SKM-1 (cell line): ENCODE results near the gene EXOC3.

Experiments
- DNase-seq: peaks from one replicate; lab custom pipeline; 2025; ENCODE audit not compliant: unreplicated experiment; lab: John Stamatoyannopoulos, UW

EXOC3 gene

DNA sequence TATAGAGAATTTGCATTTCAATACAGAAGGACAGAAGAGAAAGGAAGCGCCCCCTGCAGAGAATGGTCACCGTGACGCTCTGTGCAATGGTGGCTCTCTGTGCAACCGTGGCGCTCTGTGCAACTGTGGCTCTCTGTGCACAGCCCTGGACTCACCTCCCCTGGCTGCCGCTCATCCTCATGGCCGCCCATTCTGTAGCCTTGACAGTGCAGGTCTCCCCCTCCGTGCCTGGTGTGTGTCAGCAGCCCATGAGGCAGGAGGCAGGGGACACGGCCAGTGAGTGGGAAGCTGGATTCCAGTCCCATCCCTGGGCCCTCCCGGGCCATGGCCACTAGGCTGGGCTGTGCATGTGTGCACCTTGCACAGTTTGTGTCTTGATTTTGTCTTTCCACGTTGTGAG, 12.0 kb downstream of the EXOC3 start:
- no peak for DNase-seq

DNA sequence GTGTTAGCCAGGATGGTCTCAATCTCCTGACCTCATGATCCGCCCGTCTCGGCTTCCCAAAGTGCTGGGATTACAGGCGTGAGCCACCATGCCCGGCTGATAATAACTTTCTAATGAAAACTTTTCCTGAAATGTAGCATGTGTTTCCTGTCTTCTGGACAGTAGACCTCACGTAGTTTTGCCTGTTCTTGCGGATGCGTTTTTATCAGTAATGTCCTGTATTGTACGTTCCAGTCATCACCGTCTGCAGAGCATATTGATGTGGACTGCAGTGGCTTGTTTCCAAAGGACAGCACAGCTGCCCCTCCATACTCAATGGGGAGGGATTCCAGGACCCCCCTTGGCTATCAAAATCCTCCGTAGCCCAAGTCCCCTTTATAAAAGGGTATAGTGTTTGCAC, 12.8 kb downstream of the EXOC3 start:
- DNase-seq, result no peak

- no peak for DNase-seq
These were observed 13.6 kb downstream of the EXOC3 start for GRCh38 chr5:456351-457194.

- DNase-seq, result no peak
These were observed 14.4 kb downstream of the EXOC3 start for GRCh38 chr5:457195-457961.

DNA sequence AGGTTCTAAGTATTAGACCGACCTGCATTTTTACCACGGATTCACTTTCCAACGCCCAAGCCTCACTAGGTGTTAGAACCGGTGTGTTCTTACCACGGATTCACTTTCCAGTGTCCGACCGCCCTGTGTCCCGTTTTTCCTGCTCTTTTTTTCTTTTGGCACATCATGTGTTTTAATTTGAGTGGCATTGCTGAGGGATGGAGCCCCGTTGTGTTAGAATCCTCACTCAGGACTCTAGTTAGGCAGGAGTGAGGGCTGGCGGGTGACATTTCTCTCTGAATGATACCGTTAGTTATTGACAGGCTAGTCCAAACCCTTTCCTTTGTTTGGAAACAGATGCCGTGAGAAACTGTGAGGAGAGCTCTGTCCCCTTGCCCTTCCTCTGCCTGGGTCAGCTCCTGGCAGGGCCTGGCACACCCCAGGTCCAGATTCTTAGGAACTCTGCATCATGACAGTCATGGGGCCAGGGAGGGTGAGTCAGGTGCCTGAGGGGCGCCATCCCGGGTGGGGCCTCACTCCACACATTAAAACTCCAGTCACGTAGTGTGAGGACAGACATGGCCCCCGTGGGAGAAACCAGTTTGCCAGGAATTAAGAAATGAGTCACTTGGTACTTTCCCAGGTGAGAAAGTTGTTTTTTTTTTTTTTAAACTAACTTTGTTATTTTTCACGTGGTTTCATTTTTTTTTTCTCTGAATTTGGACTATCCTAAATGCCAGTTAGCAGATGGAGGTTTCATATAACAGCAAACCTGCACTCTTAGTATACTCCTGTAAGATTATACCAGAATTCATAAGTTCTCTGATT, 15.8 kb downstream of the EXOC3 start:
- no peak for DNase-seq

- DNase-seq, result no peak
These were observed 16.7 kb downstream of the EXOC3 start for GRCh38 chr5:459562-460272.

GRCh38 chr5:460273-460625, 17.3 kb downstream of the EXOC3 start:
- DNase-seq, result no peak

GRCh38 chr5:462051-462481, 19.1 kb downstream of the EXOC3 start:
- no peak for DNase-seq

GRCh38 chr5:463301-463700, 20.3 kb downstream of the EXOC3 start:
- no peak for DNase-seq

DNA sequence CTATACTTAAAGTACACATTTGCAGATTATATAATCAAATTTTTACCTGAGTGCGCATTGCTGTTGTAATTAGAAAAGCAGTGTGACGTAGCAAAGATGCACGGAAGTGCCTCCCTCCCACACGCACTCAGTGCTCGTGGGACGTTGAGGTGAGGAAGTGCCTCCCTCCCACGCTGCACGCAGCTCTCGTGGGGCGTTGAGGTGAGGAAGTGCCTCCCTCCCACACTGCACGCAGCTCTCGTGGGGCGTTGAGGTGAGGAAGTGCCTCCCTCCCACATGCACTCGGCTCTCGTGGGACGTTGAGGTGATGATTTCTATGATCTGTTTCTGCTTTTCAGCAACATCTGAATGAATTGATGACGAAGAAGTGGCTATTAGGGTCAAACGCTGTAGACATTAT, 21.0 kb downstream of the EXOC3 start:
- DNase-seq, result no peak

GRCh38 chr5:464446-464842, 21.5 kb downstream of the EXOC3 start:
- no peak for DNase-seq

- DNase-seq, result no peak
These were observed 22.0 kb downstream of the EXOC3 start for GRCh38 chr5:464843-465590.

GRCh38 chr5:465591-466403, 22.8 kb downstream of the EXOC3 start:
- no peak for DNase-seq

GRCh38 chr5:466661-467310, 23.8 kb downstream of the EXOC3 start:
- DNase-seq, result no peak

GRCh38 chr5:468401-468800, 25.4 kb downstream of the EXOC3 start:
- DNase-seq, result no peak

DNA sequence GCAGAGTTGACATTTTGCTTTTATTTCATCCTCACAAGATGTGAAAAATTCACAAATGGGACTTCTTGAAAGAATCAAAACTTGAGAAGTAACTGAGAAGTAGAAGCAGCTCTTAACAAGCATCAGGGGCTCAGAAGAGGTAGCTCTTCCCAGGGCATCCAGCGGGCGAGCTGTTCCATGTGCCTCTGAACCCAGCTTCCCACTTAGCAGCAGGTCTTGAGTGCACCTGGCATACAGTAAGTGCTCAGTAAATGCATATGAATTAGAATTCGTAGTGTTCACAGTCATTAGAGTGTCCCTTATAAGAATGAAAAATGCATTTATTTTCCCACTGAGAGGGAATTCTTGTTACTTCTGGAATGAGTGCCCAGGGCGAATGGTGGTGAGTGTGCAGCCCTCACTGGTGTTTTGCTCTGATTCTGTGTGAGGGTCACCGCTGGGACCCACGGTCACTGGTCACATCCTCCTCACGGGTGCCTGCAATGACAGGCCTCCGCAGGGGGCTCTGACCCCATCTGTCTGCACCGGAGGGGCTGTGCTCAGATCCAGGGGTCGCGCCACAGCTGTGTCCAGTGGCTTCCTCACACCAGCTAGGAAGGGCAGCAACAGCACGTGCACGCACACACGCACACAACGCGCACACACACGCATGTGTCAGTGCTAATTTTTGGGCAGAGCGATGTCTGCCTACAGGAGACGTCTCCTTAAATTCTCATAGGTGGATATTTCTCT, 26.9 kb downstream of the EXOC3 start:
- DNase-seq, result no peak

DNA sequence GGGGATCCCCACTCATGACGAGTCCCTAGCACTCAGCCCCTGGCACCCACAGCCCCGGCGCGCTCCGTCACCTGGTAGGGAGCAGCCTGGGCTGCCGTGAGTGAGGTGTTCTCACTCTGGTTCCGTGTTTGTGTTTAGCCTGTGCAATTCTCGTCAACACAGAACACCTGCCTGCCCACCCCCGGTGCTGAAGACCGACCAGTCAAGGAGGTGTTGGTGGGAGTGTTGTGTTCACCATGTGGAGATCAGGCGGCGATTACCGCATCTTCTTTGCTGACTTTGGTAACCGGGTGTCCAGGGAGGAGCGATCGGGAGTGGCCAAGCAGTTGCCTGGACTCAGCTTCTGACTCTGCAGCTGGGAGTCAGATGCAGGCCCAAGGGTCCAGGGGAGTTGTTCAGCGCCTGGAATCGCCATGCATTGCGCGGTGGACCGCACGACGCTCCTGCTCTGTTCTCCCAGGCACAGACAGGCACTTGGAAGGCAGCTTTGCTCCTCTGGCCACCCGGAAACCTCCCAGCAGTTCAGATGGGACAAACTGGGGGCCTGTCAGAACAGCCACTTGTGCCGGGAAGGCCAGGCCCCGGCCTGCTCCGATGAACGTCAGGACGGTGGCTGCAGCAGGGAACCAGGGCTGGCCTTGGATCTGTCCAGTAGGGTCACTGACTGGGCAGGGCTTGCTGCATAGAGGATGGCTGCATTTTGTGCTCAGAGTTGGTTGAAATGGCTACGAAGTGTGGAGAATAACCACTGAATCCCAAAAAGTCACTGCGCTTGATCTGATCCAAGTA, 28.2 kb downstream of the EXOC3 start:
- no peak for DNase-seq

DNA sequence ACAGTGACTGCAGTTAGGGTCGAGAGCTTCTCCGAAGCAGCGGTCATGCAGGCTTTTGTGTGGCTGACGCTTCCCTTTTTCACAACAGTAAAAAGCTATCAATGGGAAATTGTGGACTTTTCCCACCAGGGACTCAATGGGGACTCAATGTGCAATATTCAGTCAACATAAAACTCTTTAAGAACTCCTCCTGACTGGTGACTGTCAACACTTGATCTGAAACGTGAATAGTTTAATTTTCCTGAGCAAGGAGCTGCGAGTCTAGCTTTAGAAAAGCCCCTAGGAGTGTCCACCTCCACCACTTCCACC, 28.7 kb downstream of the EXOC3 start:
- no peak for DNase-seq
